ENCODE results near the gene ZFP69.

GRCh38 chr1:40435471-40435870 lies 41.6 kb upstream of the ZFP69 start:
- TF ChIP-seq CTCF (IDR thresholded peaks at IDR 0.05; ENCODE audit: borderline replicate concordance, extremely low read depth, low read length, poor library complexity, severe bottlenecking) = no peak
- TF ChIP-seq EZH2 (IDR thresholded peaks at IDR 0.05; ENCODE audit: borderline replicate concordance, low read depth, low read length, severe bottlenecking) = no peak
